Eye (tissue), 1 donor: ENCODE results near the gene ASIC1.

ENCODE experiments used
- DNase-seq: peaks from one replicate; pipeline ENCODE4 v3.0.0-alpha.2; 2015

ASIC1 gene

GRCh38 chr12:50041062-50041860, 16.1 kb upstream of the ASIC1 start:
- DNase-seq: no peak

DNA sequence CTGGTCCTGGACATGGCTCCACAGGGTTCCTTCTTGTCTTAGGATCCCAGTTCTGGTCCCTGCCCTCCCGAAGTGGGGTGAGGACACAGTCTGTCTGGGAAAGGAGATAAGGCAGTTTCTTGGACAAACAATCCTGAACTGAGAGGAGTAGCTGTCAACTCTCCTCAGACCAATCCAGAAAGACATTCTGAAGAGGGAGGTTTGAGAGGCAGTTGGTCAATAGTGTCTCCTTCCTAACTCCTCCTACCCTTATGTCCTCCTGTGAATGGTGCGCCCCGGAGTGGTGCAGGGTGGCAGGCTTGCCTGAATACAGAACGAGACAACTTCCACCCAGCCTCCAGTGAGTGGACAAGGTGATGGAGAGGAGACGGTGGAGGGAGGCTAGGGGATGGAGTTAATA, 15.4 kb upstream of the ASIC1 start:
- DNase-seq: no peak

GRCh38 chr12:50042693-50043092, 14.7 kb upstream of the ASIC1 start:
- DNase-seq: no peak

DNA sequence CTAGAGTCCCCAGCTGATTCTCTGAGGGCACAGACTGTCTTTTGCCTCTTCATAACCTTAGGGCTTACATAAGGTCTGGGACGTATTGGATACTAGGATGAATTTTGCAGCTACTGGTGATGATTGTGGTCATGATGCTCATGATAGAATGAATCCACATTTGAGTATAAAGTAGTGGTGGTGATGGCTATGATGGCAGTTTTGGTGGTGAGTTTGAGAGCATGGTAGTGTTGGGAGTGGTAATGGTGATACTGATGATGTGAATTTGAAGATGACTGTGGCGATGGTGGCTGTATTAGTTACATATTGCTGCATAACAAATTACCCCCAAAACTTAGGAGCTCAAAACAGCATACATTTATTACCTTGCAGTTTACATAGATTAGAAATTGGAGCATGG, 14.1 kb upstream of the ASIC1 start:
- no peak for DNase-seq

GRCh38 chr12:50043854-50044253, 13.5 kb upstream of the ASIC1 start:
- DNase-seq: no peak

DNA sequence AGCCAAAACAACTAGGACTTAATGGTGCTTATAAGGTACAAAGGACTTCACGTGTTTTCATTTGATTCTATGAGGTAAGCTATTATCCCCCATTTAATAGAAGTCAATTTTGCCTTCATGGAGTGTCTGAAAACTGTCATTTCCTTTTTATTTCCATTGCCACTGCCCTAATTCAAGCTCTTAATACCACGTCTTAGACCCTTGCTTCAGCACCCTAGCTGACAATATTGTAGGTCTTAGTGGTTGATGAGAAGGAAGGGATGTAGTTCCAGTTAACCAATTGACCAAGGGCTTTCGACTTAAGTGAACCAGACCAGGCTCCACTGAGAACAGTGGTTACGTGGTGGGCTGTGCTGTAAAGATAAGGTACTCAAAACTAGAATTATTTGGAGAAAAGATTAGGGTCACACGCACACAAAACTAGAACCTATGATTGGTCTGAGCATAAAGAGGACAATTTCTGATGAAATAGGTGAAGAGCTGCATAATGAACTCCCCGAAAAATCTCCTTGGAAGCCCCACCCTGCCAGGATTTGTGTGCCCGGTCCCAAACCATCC, 9.6 kb upstream of the ASIC1 start:
- DNase-seq: no peak

GRCh38 chr12:50049254-50050118, 7.9 kb upstream of the ASIC1 start:
- DNase-seq: no peak

DNA sequence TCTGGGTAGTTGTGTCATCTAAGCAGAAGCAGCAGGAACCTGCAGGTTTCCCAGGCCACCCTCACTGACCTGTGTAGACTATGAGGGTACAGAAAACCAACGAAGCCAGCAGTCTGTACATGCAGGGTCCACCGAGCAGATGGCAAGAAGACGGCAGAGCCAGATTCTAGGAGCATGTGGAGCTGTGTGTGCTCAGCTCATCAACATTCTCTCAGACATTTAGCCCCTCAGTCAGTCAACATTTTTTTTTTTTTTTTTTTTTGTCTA, 7.3 kb upstream of the ASIC1 start:
- no peak for DNase-seq

- DNase-seq: peak; percentile 81
Measured at GRCh38 chr12:50050410-50051098, 6.8 kb upstream of the ASIC1 start.

DNA sequence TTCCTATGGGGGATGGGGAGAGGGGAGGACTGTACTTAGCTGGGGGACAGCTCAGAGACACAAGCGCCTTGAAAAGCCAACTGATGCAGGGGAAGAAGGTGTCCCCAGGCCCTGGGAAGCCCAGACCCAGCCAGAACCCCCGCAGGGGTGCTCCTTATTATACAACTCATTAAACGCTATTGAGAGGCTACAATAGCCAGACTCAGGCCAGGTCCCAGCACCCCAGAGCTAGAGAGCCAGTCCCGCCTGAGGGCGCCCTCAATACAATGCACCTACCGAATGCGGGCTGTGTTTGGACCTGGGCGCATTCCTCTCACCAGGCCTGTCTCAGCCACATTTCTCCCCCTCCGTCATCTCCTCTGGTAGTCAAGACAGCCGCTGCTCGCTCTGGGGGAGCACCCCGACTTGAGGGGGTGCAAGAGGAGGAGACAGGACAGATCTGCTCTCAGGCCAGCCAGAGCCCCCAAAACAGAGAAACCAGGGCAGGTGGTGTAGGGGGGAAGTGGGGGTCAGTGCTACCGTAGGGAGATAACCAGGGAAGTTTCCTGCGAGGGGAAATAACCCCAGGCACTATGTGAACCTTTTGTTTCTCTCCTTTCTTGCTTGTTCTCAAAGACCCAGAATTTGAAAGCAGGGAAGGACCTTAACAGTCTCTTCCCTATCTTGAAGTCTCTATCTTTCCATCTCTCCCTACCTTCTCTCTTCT, 6.1 kb upstream of the ASIC1 start:
- peak; percentile 56 for DNase-seq

DNA sequence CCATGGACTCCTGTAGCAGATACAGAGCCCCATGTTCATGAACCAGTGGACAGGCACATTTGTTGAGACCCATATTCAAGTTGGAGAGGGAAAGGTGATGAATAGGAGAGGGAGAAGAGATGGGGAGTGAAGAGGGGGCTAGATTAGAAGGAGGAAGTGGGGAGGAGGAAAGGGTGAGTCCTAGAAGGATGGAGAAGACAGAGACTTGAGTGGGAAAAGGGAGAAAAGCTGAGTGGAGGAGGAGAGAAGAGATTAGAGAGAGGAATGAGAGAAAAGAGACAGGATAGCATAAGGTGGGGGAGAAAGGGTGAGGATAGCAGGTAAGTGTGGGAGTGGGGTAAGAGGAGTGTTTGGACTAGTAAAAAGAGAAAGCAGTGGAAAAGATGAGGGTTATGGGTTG, 4.9 kb upstream of the ASIC1 start:
- DNase-seq: no peak

DNA sequence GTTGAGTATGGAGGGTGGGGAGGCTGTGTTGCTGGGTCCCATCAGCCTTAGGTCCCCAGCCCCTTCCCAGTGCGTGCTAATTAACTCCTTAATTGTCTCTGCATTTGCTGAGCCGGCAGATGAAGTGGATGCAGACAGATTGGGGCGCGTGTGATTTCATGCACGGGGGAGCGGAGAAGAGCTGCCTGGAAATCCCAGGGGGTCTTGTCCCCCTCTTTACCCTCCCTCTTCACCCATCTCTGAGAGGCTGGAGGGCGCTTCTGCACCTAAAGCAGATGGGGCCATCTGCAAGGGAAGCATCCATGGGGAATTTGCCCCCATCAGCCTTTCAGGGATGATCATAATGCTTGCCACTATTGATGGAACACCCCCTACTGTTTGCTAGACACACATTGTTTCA, 4.4 kb upstream of the ASIC1 start:
- DNase-seq: peak; percentile 49

- no peak for DNase-seq
Measured at GRCh38 chr12:50053583-50053982, 3.8 kb upstream of the ASIC1 start.

GRCh38 chr12:50055831-50056638, 1.4 kb upstream of the ASIC1 start:
- DNase-seq: peak; percentile 71

DNA sequence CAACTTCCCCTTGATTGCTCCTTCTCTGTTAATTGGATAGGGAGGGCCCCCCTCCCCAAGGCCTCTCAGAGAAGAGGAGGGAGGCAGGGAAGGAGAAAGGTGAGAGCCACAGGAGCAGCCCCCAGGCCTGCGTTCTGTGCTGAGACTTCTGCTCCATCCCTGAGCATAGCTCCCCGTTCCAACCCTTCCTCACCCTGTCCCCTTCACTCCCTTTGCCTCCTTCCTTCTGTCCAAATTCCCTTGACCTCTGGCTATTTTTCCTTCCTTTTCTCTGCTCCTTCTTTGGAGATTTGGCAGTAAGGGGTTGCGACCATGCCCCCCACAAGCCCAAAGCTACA, 788 bp upstream of the ASIC1 start:
- no peak for DNase-seq

DNA sequence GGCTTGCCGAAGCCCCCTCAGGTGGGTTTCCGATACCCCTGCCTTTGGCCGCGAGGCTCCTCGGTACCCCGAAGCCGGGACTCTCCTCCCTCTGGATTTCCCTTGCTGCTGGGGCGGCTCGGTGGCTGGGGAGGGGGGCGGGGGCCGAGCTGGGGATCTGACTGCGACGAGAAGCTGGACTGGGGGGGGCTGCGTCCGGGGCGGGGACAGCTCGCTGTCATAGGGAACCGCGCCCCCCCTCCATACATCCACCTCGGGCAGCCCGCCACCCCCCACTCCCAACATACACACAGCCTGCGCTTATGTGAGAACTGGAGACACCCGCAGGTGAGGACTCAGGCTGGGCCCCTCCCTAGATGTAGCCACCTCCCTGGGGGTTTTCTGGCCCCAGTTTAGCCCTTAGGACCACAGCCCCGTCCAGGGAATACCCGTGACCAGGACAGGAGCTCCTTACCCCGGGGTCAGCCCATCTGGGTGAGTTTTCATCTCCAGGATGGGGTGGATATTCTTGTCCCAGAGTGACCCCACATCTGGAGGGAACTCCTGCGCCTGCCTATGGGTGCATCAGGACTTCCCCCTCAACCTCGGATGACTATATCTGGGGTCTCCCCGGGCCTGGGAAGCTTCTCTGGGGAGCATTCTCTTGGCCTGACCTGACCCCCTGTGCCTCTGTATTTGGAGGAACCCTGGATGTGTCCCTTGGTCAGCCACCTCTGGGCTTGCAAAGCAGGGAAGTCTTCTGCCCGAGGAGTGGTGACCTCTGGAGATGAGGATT, 687 bp downstream of the ASIC1 start:
- no peak for DNase-seq

DNA sequence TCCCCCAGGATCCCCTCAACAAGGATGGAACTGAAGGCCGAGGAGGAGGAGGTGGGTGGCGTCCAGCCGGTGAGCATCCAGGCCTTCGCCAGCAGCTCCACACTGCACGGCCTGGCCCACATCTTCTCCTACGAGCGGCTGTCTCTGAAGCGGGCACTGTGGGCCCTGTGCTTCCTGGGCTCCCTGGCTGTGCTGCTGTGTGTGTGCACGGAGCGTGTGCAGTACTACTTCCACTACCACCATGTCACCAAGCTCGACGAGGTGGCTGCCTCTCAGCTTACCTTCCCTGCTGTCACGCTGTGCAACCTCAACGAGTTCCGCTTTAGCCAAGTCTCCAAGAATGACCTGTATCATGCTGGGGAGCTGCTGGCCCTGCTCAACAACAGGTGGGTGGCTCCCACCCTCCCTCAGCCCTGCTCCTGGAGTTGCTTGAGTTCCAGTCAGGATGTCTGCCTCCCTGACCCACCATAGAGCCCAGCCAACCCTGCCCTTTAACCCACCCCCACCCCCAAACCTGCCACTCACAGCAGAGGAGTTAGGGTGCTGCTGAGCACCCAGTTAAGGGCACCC, 1.4 kb downstream of the ASIC1 start:
- DNase-seq: no peak

- DNase-seq: no peak
Measured at GRCh38 chr12:50059440-50060119, 2.2 kb downstream of the ASIC1 start.

- no peak for DNase-seq
Measured at GRCh38 chr12:50060120-50060468, 2.7 kb downstream of the ASIC1 start.

GRCh38 chr12:50061171-50061570, 3.8 kb downstream of the ASIC1 start:
- DNase-seq: no peak
